ENCODE measurements around the gene AMY1C. TPM values are rescaled to one million over a fixed set of nuclear protein-coding genes. Genes with fewer than 3 reads are reported as not detected.

The AMY1C gene
- total and polyA plus RNA-seq, 4 experiments from 2014 or later: not detected

DNA sequence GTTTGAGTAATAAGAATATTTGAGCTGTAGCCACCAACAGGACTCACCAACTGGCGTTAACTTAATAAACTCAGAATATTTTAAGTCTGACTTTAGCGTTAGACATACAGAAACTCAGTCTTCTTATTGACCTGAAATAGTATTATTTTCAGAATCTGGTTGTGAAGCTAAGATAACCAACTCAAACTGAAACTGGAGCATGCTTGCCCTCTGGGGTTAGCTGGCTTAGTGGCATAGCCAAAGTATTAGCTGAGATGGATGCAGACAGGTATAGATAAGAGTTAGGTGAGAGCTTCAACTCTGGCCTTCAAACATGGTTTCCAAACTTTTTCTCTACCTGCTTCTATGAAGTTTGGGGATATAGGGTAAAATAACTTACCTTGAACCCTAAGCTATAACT is 40.5 kb downstream of the AMY1C start:
- DNase-seq: no peak
- no peaks in the 10 kb centered on the region for H3K36me3 Mint-ChIP-seq
- no peaks in the 10 kb centered on the region for H3K4me1 ChIP-seq (ENCODE audit: insufficient read depth, low read length)
- H3K27ac Mint-ChIP-seq: no peak overlapping the region
- no peaks in the 10 kb centered on the region for H3K27me3 ChIP-seq (ENCODE audit: insufficient read depth, low read length)
- H3K36me3 ChIP-seq (ENCODE audit: insufficient read depth, low read length): no peaks in the 10 kb centered on the region
- ChIA-PET CTCF (ENCODE audit: partially characterized antibody) (no interaction called here), POLR2A (ENCODE audit: partially characterized antibody) (no interaction called here)
- H3K4me1 Mint-ChIP-seq: no peaks in the 10 kb centered on the region
- no peaks in the 10 kb centered on the region for H3K9me3 ChIP-seq (ENCODE audit: control insufficient read depth in 1 of 2, low read length in 2 of 2)
- H3K4me3 ChIP-seq (ENCODE audit: low read length in 2 of 2): no peak overlapping the region
- no peak overlapping the region for H3K27ac ChIP-seq (ENCODE audit: low read depth, low read length)
- H3K9me3 Mint-ChIP-seq: peaks cover 0 to 19% (median 4%) of the 10 kb centered on the region in 8 donors
- intact Hi-C loops (cut with micrococcal nuclease): no loop called here
- H3K27me3 Mint-ChIP-seq: no peaks in the 10 kb centered on the region
- no peak overlapping the region for H3K4me3 Mint-ChIP-seq

Other genes with a start within 250 kb of the AMY1C start
- gene RNPC3, start 224.2 kb upstream of the AMY1C start, total RNA-seq: 10 to 100 TPM; 80.9 to 84.6 TPM
- gene RNPC3, start 224.2 kb upstream of the AMY1C start, polyA plus RNA-seq: 10 to 100 TPM; 13.2 to 16.4 TPM
- 10 to 100 TPM; 60.7 to 63.8 TPM for gene AMY2B, start 178.3 kb upstream of the AMY1C start, total RNA-seq
- 1 to 10 TPM in 1 of 2 donors, under 1 TPM in 1; 0.80 to 1.3 TPM for gene AMY2B, start 178.3 kb upstream of the AMY1C start, polyA plus RNA-seq
- not detected for gene AMY2A, start 132.5 kb upstream of the AMY1C start, total RNA-seq
- gene AMY2A, start 132.5 kb upstream of the AMY1C start, polyA plus RNA-seq: not detected
- gene AMY1A, start 94.1 kb upstream of the AMY1C start, total RNA-seq: not detected
- gene AMY1A, start 94.1 kb upstream of the AMY1C start, polyA plus RNA-seq: not detected
- gene AMY1B, start 53.7 kb upstream of the AMY1C start, total RNA-seq: not detected
- gene AMY1B, start 53.7 kb upstream of the AMY1C start, polyA plus RNA-seq: not detected